Mammary epithelial cell (primary cell): ENCODE results near the gene WDR33.

ENCODE experiments used
- CTCF ChIP-seq, 2 donors: IDR thresholded peaks in 1 of 2; conservative IDR thresholded peaks in 1 of 2; 2 replicates each; pipeline ENCODE4 v1.5.1; 2011 to 2012; ENCODE audit warnings: inconsistent platforms in 2 of 2, low read length in 2 of 2, mild to moderate bottlenecking in 2 of 2, control low read depth in 1 of 2, low read depth in 1 of 2; ENCODE audit not compliant: insufficient read depth in 1 of 2; ENCODE audit errors: extremely low read depth in 1 of 2
- EZH2 ChIP-seq: IDR thresholded peaks from 2 replicates; pipeline ENCODE4 v1.6.1; 2012; ENCODE audit warnings: low read length, inconsistent platforms, borderline replicate concordance

- TF ChIP-seq CTCF (conservative IDR thresholded peaks at IDR 0.05 in 1 of 2, IDR thresholded peaks at IDR 0.05 in 1 of 2; ENCODE audit: extremely low read depth in 1 of 2, insufficient read depth in 1 of 2, low read depth in 1 of 2, low read length in 2 of 2) (no peak), EZH2 (no peak)
Observed at GRCh38 chr2:127826047-127826446, 15.1 kb upstream of the WDR33 start.
